ENCODE data around the gene SPATA32.

GRCh38 chr17:45230410-45230786 lies 31.5 kb downstream of the SPATA32 start:
- TF ChIP-seq CTCF (IDR thresholded peaks at IDR 0.05; ENCODE audit: low read length), result no peak
- no peak for TF ChIP-seq EZH2 (optimal IDR thresholded peaks at IDR 0.05; ENCODE audit: low read depth, low read length)
- no peak for TF ChIP-seq EZH2phosphoT487 (IDR thresholded peaks at IDR 0.05; ENCODE audit: low read length)
